Body of pancreas (tissue), 4 donors: ENCODE measurements around the gene TUBGCP2.

Source experiments
- CTCF ChIP-seq, 7 experiments: fragments of 450-650 bp in 4 of 7; fragments of 200-600 bp in 3 of 7; sonication (generic) in 3 of 7; IDR thresholded peaks; one replicate each; pipeline ENCODE4 v1.5.1; 2016 to 2019; ENCODE audit warnings: antibody characterized with exemption in 7 of 7
- POLR2A ChIP-seq, 3 donors: fragments of 450-650 bp; IDR thresholded peaks; one replicate each; pipeline ENCODE4 v1.6.1; 2016; ENCODE audit warnings: antibody characterized with exemption in 3 of 3, mild to moderate bottlenecking in 2 of 3

GRCh38 chr10:133327651-133328357 lies 19.1 kb upstream of the TUBGCP2 start:
- no peak for TF ChIP-seq CTCF (IDR thresholded peaks at IDR 0.05)
- TF ChIP-seq POLR2A (IDR thresholded peaks at IDR 0.05) = no peak
